NCI-H2107 treated with DMSO at 0.1 percent for 48 hours (cell line): ENCODE data around the gene CD34.
"Not testable (repeated sequence)": the region's sequence is repeated elsewhere in the genome, so short reads cannot be mapped to it uniquely, and the experiment has no call there.

Experiments used
- DNase-seq: peaks from one replicate; lab custom pipeline; 2025; ENCODE audit not compliant: unreplicated experiment; lab: John Stamatoyannopoulos, UW

The CD34 gene

GRCh38 chr1:207910591-207911354, at the start of gene CD34:
CD34 (minus strand) TSS chr1:207911125; CDS start chr1:207911080, 45 bp downstream.
- DNase-seq = no peak

DNA sequence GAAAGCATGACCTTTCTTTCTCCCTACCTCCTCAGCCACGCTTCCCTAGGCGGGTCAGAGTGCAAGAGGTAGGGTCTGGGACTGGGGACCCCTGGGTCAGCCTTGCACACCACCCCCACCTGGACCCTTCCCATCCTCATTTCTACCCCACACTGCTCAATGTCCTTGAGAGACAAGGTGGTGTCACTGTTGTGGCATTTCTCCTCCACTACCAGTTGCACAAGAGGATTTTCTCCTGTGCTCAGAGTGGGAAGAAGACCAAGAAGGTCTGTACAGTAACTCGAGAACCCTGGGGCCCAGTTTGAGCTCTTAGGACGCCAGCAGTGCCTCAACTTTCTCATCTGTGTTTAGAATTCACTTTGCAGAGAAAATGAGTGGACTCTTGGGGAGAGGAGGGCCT, 49.4 kb upstream of the CD34 start:
- DNase-seq = no peak

DNA sequence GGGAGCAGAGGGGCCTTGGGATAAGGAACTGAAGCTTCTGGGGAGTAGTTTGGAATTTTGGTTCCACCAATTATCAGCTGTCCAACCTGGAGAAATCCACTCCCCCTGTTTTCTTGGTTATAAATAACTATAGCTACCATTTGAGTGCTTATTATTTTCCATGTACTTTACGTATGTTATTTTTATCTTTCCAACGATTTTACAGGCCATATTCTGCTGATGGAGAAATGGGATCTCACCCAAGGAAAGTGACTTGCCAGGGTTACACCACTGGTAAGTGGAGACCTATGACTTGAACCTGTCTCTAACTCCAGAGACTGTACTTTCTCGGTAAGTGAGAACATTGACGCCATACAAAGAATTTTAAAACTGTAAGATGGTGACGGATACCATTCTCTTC, 49.0 kb upstream of the CD34 start:
- no peak for DNase-seq

- DNase-seq = no peak
Measured at GRCh38 chr1:207959141-207959825, 48.4 kb upstream of the CD34 start.

- no peak for DNase-seq
Measured at GRCh38 chr1:207958376-207959139, 47.6 kb upstream of the CD34 start.

DNA sequence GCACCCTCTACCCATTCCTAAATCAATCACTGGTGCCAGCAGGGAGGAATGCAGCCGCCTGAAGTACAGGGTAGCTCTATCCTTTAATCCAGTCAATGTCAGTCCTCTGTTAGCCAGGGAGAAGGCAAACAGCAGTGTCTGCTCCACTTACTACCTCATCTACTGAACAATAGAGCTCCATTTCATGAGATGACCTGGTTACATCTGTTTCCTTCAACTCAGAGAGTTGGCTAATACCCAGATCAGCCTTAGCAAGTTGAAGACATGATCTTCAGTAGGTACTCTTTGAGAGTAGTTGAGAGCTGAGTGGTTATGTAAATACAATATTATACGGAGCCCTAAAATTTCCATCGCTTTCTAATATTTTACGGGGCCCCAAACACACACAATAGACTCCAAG, 46.1 kb upstream of the CD34 start:
- DNase-seq = no peak

- DNase-seq = no peak
Measured at GRCh38 chr1:207954104-207954503, 43.2 kb upstream of the CD34 start.

DNA sequence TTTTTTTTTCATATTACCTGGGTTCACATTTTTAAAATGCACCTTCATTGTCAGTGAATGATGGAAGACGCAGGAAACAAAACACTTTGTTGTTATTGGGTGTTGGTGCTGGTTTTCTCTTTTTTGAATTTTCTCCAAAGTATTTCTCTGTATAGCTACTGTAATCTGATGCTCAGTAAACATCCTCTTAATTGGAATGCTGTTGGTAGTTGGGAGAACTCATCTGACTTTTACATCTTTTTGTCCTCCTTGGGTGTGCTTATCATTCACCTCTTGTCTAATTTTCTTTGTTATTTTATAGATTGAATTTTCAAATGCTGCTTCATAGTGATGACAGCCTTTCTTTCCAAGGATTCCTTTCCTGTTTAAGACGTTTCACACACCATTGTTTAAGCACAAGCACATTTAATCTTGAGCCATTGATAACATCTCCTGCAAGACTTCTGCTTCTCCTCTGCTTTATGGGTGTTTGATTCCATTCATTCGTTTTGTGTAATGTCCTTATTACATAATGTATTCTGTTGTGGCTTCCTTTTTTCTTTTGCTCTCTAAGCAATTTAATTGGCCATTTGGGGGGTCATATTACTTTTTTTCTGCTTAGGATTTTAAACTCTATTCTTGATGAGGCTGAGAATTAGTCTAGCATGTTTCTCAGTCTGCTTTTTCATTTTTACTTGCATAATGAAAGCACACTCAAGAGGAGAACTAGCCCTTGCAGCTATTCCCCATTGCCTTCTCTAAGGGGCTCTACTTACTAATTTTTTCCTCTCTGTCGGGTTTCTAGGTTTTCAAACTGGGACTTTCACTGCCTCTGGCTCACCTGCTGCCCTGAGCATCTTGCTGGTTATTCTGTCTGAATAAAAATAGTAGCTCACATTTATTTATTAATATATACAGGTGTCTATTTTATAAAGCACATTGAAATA, 42.0 kb upstream of the CD34 start:
- peak; percentile 39 for DNase-seq

DNA sequence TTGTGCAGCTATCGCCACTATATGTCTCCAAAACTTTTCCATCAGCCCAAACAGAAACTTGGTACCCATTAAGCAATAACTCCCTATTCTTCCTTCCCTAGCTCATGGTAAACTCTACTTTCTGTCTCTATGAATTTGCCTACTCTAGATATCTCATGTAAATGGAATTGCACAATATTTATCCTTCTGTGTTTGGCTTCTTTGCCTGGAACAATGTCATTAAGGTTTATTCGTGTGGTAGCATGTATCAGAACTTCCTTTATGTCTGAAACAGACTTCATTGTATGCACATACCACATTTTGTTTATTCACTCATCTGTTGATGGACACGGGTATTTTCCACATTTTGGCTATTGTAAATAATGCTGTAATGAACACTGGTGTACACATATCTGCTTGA, 40.7 kb upstream of the CD34 start:
- DNase-seq = no peak

DNA sequence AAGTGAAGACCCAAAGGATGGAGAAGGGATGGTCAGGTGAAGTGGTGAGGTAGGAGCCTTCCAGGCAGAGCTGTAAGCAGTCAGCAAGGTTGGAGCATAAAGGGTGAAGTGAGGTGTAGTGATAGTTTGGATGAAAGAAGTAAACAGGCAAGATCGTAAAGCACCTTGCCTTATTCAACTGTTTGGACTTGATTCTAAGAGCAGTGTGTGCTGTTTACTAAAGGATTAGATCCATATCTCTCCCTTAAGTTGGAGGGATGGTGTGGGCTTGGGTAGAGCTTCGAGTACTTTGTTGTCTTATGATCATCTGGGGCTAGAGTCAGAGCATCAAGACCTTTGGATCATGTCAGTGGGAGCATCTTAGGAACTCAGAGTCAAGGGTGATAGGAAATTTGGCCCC, 39.8 kb upstream of the CD34 start:
- no peak for DNase-seq

DNA sequence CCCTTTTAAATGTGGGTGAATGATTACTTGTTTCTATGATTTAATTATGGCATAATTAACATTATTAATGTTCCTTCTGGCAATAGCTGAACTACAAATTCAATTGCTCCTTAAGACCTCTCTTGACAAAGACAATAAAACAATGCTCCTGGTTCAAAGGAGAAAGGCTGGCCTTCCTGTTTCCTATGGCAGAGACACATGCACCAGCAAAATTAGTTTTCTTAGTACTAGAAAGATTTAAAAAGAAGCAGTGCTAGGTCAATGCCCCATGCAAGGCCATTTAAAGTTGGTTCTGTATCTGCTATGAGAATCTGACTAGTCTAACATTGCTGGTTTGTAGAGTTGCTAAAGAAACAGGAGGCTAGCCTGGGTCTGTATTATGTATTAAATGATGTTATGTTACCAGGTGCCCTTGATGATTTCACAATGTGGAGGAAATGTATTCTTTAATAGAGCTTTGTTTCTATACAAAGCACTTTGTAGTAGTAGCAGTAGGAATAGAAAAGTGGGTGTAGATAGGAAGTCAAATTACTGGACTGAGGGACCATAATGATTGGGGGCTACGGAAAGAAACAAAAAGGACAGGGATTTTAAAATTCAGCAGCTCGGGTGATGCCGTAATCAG, 38.8 kb upstream of the CD34 start:
- DNase-seq = no peak

DNA sequence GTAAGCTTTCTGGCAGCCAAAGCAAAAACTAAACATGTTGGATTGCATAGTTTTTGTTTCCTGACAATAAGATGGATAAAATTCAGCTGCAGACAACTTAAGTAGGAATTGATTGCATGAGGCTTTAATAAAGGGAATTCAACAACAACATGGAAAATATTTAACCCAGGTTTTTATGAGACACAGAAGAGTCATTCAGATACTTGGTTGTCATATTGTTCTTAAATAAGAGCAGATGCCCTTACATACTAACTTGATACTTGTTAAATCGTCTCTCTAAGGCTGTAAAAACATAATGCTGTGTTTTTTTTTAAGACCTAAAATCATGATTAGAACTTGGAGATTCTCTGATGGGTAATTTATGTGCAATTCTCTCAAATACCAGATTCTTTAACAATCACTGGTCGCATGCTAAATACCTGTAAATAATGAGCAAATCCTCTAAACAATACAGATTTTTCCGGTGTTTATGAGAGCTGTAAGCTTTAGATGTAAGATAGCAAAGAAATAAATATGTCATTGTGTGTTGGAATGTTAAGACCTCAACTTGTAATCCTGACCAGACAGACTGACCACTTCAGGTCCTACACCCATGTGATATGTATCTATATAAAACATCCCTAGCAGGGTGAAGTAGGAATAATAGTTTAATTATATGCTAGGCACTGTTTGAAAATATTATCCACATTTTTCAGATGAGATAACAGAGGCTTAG, 37.8 kb upstream of the CD34 start:
- no peak for DNase-seq

GRCh38 chr1:207946756-207947155, 35.8 kb upstream of the CD34 start:
- DNase-seq = no peak

- DNase-seq = no peak
Measured at GRCh38 chr1:207944571-207944970, 33.6 kb upstream of the CD34 start.

DNA sequence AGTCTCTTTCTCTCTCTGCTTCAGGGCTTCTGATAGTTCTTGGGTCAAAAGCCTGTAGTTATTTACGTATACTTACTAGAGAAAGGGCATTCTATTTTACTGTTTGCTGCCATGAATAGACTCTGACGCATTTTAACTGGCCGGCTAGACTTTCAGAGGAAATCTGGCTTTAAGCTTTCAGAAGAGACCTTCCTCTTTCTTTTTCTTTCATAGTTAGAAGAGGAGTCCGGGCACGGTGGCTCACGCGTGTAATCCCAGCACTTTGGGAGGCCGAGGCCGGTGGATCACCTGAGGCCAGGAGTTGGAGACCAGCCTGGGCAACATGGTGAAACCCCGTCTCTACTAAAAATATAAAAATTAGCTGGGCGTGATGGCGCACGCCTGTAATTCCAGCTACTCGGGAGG, 31.4 kb upstream of the CD34 start:
- not testable (repeated sequence) for DNase-seq

- no peak for DNase-seq
Measured at GRCh38 chr1:207941665-207942064, 30.7 kb upstream of the CD34 start.

GRCh38 chr1:207938016-207938415, 27.1 kb upstream of the CD34 start:
- DNase-seq = peak; percentile 13

GRCh38 chr1:207937204-207937603, 26.3 kb upstream of the CD34 start:
- no peak for DNase-seq

DNA sequence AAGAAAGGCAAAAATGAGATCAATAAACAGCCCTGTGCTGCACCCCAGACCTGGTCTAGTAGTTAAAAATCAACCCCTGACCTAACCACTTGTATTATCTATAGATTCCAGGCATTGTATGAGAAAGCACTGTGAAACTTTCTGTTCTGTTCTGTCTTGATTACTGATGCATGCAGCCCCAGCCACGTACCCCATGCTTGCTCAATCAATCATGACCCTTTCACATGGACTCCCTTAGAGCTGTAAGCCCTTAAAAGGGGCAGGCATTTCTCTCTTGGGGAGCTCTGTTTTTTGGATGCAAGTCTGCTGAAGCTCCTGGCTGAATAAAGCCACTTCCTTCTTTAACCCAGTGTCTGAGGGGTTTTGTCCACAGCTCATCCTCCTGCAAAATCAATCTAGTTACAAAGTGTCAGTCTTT, 24.2 kb upstream of the CD34 start:
- DNase-seq = no peak
